ENCODE measurements around the gene EEF1AKMT4. TPM values are rescaled to one million over a fixed set of nuclear protein-coding genes. Genes with fewer than 3 reads are reported as not detected.

EEF1AKMT4 gene
- polyA plus RNA-seq, 2 of the 4 experiments (the other 2 are of a cell fraction), result 9.8 to 12.7 TPM

DNA sequence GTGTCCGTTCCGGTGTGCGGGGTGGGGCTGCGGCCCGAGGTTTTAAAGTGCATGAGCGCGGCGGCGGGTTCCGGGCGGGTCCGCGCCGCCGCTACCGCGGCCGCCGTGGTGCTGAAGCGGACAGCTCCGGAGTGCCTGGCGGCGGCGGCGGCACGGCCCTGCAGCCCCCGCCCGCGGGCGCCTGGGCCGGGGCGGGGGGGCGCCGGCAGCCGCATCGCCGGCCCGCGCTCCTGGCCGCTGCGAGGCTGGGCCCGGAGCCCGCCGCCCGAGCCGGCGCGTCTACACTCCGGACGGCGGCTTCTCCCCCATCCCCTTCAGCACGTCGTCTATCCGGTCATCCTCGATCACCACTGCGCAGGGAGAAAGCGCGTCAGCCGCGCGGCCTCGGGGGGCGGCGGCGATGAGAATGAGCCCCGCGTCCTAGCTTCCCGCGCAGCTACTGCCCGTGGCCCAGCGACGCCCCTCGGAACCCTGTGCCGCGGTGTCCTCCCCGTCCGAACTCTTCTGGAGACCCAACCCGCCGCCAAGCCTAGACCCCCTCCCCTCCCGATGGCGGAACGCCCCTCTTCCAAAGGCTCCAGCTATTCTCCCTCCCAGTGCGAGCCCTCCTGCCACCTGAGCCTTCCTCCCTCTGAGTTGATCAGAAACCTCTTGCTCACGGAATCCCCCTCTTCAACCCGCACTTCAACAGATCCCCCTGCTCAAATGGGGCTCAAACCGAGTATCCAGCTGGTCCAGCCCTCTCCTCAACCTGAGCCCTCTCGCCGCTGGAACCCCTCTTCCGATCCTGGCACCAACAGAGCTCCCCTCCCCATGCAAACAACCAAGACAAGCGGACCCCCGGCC is 10.6 kb downstream of the EEF1AKMT4 start:
- FAIRE-seq (no peak), DNase-seq (ENCODE audit: low read depth in 1 of 2, low spot score in 1 of 2) (peak; percentile 24 to 62), ATAC-seq (peak; percentile 42 to 60; a peak in 5 of 6 replicates)
- no peak overlapping the region for H3K27ac ChIP-seq
- H3K4me3 ChIP-seq, result peak overlapping the region; percentile 53
- POLR2A ChIA-PET, result no interaction called here
- peak overlapping the region; percentile 99 for H3K4me2 ChIP-seq
- 5% methylated on average over 26 of the region's 91 CpGs for WGBS (ENCODE audit: missing lambda C conversion rate)
- 0 out of 5 replicates have a peak, but pooled peaks of 1 of the 2 experiments have one; percentile 23 for TF ChIP-seq JUN (IDR thresholded peaks at IDR 0.05)
- peak; percentile 56; the same call in 1 of the 2 replicates for TF ChIP-seq REST (IDR thresholded peaks at IDR 0.05)
- TF ChIP-seq JUNB (IDR thresholded peaks at IDR 0.05), result no peak
- no peaks in the 10 kb centered on the region for H3K9me3 ChIP-seq
- peaks cover 13% of the 10 kb centered on the region; the same call in 1 of the 3 replicates for H3K4me1 ChIP-seq
- CTCF ChIA-PET, result interaction anchor here (1.3 to 5.5 kb wide), 2 partner anchors 10 to 87 kb away, joined by 3 to 27 read pairs; partner anchors contain the start of gene EEF1AKMT4

GRCh38 chr3:184260724-184261269 is 11.3 kb downstream of the EEF1AKMT4 start:
- TF ChIP-seq HES2 (IDR thresholded peaks at IDR 0.05) (no peak), MAZ (IDR thresholded peaks at IDR 0.05; ENCODE audit: borderline replicate concordance, low read depth, low read length) (no peak), POLR2AphosphoS2 (conservative IDR thresholded peaks at IDR 0.05; ENCODE audit: low read length) (no peak), GATA3 (IDR thresholded peaks at IDR 0.05; ENCODE audit: borderline replicate concordance) (no peak), POLR2A (IDR thresholded peaks at IDR 0.05; ENCODE audit: low read length) (no peak), CHD2 (IDR thresholded peaks at IDR 0.05; ENCODE audit: low read length, partially characterized antibody) (no peak), CEBPB (IDR thresholded peaks at IDR 0.05) (no peak), ZFP36 (IDR thresholded peaks at IDR 0.05; ENCODE audit: borderline replicate concordance, partially characterized antibody) (no peak), PHF8 (IDR thresholded peaks at IDR 0.05; ENCODE audit: borderline replicate concordance, low read depth) (no peak), JUN (IDR thresholded peaks at IDR 0.05) (no peak), FOSL2 (IDR thresholded peaks at IDR 0.05) (no peak), FOSL2 (CRISPR knock-in tag; IDR thresholded peaks at IDR 0.05) (no peak), EHMT2 (IDR thresholded peaks at IDR 0.05; ENCODE audit: low read depth) (no peak), KDM1A (IDR thresholded peaks at IDR 0.05; ENCODE audit: low read depth) (no peak)
- TF ChIP-seq, protein P1, sequence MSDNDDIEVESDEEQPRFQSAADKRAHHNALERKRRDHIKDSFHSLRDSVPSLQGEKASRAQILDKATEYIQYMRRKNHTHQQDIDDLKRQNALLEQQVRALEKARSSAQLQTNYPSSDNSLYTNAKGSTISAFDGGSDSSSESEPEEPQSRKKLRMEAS (IDR thresholded peaks at IDR 0.05), result no peak
- TF ChIP-seq, protein P2, sequence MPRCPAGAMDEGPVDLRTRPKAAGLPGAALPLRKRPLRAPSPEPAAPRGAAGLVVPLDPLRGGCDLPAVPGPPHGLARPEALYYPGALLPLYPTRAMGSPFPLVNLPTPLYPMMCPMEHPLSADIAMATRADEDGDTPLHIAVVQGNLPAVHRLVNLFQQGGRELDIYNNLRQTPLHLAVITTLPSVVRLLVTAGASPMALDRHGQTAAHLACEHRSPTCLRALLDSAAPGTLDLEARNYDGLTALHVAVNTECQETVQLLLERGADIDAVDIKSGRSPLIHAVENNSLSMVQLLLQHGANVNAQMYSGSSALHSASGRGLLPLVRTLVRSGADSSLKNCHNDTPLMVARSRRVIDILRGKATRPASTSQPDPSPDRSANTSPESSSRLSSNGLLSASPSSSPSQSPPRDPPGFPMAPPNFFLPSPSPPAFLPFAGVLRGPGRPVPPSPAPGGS (IDR thresholded peaks at IDR 0.05), result no peak
- TF ChIP-seq, protein P3, sequence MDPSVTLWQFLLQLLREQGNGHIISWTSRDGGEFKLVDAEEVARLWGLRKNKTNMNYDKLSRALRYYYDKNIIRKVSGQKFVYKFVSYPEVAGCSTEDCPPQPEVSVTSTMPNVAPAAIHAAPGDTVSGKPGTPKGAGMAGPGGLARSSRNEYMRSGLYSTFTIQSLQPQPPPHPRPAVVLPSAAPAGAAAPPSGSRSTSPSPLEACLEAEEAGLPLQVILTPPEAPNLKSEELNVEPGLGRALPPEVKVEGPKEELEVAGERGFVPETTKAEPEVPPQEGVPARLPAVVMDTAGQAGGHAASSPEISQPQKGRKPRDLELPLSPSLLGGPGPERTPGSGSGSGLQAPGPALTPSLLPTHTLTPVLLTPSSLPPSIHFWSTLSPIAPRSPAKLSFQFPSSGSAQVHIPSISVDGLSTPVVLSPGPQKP (IDR thresholded peaks at IDR 0.05; ENCODE audit: low read depth, low read length), result no peak
- CTCF ChIA-PET, result interaction anchor here (1.3 to 5.5 kb wide), 2 partner anchors 11 to 88 kb away, joined by 3 to 27 read pairs; partner anchors contain the start of gene EEF1AKMT4
- H3K4me1 ChIP-seq, result peaks cover 13% of the 10 kb centered on the region; the same call in 1 of the 3 replicates
- H3K9me3 ChIP-seq, result no peaks in the 10 kb centered on the region
- H3K4me2 ChIP-seq, result peak overlapping the region; percentile 99
- H3K27ac ChIP-seq, result peak overlapping the region; percentile 10 to 80; a peak in 4 of 6 replicates
- WGBS (ENCODE audit: missing lambda C conversion rate), result no CpG with 5 or more reads among the region's 49 CpGs
- POLR2A ChIA-PET, result no interaction called here
- DNase-seq (ENCODE audit: low read depth in 1 of 2, low spot score in 1 of 2) (no peak), ATAC-seq (peak in 1 of 2 experiments; percentile 5; a peak in 2 of 6 replicates), FAIRE-seq (no peak)
- H3K4me3 ChIP-seq, result peak overlapping the region; percentile 53
